Fibroblast of skin of left biceps (primary cell): Measurements from ENCODE around the gene SMPD3.

Experiments
- DNase-seq, 2 experiments: peaks; one replicate each; pipeline ENCODE4 v3.0.0-alpha.2; 2013; ENCODE audit warnings: low read depth in 2 of 2

SMPD3 gene

DNA sequence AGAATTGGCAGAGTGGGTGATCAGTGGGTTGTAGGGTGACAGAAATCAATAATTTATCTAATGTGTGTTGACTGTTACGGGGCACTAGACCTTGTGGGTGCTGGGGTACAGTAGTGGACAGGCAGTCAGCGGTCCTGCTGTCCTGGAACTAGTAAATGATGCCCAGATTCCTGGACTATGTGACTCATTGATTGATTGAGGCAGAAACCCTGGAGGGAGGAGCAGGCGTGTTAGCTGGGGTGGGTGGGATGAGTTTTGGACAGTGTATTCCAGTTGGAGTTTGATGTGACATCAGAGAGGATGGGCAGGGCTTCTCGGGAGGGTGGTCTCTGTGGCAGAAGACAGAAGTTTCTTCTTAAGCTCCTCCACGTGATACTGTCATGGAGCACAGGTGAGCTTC is 113.1 kb downstream of the SMPD3 start:
- DNase-seq = no peak

DNA sequence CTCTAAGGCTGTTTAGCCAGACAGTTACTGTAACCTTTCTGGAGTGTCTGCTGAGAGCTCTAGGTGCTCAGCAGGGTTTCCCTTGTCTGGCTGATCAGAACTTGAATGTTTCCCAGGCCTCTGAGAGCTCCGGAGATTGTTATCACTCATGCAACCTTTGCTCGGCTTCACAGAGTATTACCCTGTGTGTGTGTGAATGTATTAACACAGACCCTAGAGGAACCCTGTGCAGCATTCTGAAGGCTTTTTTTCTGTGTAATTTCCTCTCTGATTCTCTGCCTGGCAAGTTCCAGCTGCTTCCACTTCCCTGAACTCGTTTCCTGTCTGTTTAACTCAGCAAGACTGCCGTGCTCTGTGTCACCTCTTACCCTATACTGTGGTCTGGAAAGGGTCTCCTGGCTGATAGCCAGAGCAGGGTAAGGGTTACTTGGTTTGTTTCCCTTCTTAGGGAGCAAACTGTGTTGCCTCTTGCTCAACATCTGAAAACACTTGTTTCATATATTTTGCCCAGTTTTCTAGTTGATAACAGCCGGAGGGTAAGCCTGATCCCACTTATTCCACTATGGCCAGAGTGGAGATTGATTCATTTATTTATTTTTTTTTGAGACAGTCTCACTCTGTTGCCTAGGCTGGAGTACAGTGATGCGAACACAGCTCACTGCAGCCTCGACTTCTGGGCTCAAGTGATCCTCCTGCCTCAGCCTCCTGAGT is 115.7 kb downstream of the SMPD3 start:
- DNase-seq = no peak

DNA sequence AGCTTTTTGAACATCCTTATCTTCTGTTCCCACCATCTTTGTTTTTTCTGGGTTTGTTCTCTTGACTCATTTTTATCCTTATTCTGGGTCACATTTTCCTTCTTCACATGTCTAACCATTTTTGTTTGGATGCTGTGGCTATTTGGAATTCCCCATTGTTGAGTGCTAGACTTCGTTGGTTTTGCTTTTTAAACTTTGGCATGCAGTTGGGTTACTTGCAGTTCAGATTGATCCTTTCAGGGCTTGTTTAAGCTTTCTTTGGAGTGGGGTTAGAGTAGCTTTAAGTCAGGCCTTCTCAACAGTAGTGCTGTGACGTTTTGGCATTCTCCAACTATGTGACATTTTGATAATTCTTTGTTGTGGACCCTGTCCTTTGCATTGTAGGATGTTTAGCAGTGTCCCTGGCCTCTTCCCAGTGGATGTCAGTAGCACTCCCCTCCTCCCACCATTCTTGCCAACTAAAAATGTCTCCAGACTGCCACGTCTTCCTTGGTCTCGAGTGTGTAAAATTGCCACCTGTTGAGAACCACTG is 116.4 kb downstream of the SMPD3 start:
- no peak for DNase-seq

DNA sequence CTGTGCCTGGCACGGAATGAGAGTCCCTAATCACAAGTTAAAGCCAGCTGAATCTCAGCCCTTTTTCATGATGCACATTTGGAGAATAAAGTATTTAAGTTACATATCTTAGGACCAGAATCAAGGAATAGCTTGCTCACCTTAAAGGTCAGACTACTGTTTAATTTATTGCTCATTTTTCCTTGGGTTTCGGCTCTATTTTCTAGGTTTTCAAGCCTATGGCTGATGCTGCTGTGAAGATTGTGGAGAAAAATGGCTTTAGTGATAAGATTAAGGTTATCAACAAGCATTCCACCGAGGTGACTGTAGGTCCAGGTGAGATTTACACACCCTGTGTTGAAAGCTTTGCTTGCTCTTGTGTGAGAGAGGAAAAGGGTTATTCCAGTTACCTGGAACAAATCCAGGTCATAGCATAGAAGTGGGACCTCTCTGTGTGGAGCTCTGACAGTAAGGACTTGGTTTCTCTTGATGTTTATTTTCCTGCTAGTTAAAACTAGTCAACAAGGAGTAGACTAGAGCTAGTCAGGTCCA is 119.4 kb downstream of the SMPD3 start:
- no peak for DNase-seq

DNA sequence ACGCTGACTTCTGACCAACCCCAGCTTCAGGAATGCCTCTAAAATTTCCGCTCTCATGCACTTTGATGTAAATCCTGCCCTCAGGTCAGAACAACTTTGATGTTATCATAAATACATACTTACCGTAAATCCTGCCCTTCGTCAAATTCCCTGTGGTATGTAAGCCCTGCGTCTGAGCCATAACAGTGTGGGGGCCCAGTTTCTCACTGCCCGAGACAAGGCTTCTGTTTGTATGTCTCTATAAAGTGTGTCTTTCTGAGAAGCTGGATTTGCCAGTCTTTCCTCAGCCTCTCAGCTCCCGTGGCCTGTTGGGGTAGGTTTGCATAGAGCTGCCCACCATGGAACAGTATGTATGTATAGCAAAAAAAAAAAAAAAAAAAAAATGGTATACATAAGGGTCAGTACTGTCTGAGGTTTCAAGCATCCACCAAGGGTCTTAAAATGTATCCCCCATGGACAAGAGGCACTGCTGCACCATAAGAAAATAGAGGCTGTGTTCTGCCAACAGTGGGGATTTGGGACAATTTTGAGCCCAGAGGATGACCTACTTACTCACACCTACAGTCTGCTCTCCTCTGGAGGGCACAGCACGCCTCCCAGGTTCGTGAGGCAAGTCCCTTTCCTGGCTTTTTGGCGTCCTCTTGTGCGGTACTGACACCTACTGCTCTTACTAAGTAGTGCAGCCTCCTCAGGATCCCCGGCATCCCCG is 120.0 kb downstream of the SMPD3 start:
- peak; percentile 35 to 43 for DNase-seq

DNA sequence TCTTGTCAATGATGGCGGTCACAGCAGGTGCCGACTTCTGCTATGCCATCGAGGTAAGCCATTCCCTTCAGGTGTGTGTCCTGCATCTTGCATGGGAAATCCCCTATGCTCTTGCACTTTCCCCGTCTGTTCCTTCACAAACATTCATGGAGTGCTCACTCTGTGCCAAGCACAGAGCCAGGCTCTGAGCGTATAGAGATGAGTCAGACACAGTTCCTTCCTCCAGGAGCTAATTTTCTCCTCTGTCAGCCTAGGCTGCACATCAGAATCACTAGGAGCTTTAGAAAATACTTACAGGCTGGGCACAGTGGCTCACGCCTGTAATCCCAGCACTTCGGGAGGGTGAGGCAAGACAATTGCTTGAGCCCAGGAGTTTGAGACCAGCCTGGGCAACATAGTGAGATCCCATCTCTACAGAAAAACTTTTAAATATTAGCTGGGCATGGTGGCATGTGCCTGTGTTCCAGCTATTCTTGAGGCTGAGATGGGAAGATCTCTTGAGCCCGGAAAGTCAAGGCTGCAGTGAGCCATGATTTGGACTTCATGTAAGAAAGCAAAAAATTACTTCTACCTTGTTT is 123.4 kb downstream of the SMPD3 start:
- DNase-seq = no peak

DNA sequence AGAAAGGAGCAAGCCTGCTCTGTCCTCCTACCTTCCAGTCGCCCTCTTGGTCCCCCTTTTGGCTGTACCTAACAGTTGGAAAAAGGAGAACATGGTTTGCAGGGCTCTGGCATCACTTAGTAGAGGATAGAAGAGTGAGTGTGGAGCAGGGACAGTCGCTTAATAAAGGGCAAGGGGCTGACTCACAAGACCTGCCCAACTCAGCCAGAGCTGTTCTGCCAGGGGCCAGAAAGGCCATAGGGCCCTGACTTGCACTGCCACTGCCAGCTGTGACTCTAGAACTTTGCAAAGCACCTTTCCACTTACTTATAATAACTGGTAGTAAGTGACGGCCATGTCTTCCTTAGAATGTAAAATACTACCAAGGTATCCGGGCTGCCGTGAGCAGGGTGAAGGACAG is 124.0 kb downstream of the SMPD3 start:
- DNase-seq = no peak

DNA sequence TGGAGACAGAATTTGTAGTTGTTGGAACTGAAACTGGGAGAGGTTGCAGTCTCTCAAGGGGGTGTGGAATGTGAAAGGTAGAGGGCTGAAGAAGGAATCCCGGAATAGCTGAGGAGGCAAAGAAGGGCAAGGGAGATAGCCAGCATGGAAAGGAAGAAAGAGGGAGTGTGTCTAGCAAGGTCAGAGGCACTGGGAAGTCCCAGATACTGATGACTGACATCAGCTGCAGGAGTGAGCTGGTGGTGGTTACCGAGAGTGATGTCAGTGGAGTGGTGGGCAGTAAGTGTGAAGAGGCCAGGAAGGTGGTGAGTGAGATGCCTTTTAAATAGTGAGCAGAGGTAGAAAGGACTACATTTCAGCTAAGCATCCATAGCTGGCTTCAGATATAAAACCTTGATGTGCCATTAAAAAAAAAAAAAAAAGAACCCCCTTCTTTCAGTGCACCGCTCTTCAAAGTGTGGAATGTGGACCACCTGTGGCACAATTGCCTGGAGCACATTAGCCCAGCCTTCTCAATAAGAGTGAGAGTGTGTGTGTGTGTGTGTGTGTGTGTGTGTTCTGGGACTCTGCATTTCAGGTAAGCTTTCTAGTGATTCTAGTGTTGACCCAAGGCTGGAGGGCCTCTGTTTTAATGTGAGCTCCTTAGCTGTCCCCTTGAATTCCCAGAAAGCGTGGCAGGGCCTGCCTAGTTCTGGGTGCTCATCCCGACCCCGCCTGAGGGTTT is 129.0 kb downstream of the SMPD3 start:
- DNase-seq = no peak

DNA sequence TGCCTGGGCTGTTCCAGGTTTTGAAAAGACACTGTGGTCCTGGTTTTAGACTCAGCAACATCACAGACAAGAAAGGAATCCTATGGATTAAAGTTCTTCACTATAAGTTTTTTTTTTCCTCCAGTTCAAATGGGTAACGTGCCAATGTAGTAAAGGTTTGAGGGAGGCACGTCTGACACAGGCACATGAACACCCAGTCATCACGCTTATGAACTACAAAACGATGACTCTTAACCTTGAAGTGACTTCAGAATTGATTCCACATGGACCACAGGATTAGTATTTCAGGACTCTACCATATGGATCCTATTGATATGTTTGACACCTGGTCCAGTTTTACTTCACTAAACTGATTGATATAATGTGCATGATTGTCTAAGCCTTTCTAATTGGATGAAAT is 135.2 kb downstream of the SMPD3 start:
- DNase-seq = no peak

DNA sequence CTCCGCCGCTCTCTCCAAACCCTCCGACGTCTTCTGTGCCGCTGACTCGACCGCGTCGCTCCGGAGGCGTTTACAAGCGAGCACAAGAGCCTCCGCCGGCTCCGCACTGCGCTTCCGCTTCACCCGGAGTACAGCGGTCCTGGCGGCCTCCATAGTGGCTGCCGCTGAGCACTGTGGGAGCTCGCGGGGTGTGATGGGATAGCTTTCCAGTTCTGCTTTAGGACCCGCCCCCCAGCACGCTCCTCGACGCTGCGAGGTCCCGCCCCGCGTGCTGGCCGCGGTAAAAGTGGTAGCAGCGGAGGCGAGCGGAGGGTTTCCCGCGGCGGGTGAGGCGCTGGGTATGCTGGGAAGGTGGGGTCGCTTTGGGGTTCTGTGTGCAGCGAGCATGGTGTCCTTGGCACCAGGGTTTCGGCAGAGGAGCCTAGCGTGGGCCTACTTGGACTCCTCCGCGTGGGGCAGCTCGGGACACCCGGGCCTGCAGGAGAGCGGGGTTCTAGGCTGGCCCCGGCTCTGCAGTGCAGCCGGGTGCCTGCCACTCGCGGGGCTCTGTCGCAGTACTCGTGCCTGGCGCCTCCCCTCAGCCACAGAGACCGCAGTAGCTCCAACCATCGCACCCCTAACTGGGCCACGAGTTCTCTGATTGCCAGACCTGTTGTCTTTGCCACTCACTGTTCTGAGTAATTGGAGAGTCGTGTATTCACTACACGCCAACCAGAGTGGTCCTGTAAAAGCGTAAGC is 137.4 kb downstream of the SMPD3 start, which contains the start of the genes PRMT7 and SLC7A6OS:
TSS of gene PRMT7 (plus strand) at position 246 of the 738 bp plus-strand sequence. CDS start 4,961 bp downstream, outside the sequence.
TSS of gene SLC7A6OS (minus strand) at position 173 of the 738 bp plus-strand sequence. CDS start at position 153, 20 bp downstream.
- DNase-seq = peak; percentile 55 to 59

DNA sequence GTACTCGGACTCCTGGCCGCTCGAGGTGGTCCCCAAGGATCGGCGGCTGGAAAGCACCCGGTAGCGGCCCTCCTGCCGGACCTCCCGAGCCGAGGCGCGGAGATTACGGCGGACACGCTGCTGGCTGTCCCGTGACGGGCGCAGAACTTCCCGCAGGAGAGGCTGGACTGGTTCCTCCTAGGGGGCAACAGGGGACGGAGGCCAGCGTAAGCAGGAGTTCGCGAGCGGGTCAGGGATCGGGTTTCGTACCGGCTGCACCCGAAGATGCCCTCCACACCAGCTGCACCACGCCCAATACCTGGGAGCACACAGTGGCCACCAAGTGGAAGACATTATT is 137.9 kb downstream of the SMPD3 start:
- DNase-seq = no peak

DNA sequence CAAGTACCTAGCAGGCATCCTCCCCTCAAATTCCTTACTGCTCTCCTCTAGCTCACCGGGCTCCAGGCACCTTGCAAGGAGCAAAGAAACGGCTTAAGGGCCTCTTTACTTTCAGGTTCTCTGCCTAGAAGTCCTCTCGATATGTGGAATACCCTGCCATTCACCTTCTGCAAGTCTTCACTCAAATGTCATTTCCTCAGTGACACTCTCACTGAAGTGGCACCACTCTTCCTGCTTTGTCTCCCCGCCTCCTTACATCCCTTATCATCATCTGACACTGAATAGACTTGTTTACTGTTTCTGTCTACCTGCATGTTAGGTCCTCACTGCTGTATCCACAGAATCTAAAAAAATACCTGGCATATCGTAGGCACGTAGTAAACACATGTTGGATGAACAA is 138.5 kb downstream of the SMPD3 start:
- no peak for DNase-seq
